WI38 (cell line): ENCODE results near the gene LCK.

Source experiments
- H3K4me3 ChIP-seq: 2 replicates; pipeline ENCODE4 v1.5.1; 2011; ENCODE audit warnings: low read depth, mild to moderate bottlenecking, control low read depth, low read length
- CTCF ChIP-seq: IDR thresholded peaks from 2 replicates; pipeline ENCODE4 v1.5.1; 2012; ENCODE audit warnings: low read depth, mild to moderate bottlenecking, control low read depth, low read length

LCK gene

DNA sequence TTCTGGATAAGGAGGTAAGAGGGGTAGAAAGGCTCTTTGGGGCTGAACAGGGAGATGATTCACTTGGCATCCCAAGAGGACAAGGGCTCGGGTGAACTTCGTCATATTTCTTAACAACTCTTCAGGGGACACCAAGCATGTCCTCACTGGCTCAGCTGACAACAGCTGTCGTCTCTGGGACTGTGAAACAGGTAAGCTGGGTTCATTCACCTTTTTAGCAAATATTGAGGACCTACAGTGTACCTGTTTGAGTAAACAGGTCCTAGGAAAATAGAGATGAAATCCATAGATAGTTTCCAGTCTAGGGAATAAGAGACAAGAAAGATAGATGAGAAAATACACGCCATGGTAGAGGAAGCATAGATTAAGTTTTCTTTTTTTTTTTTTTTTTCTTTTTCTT is 26.8 kb upstream of the LCK start:
- TF ChIP-seq CTCF, result no peak
- H3K4me3 ChIP-seq, result no peak overlapping the region

- no peak for TF ChIP-seq CTCF
These were observed 22.3 kb upstream of the LCK start for GRCh38 chr1:32228771-32229170.

GRCh38 chr1:32231843-32232432 is 19.1 kb upstream of the LCK start:
- TF ChIP-seq CTCF, result no peak
- H3K4me3 ChIP-seq, result no peak overlapping the region

More at GRCh38 chr1:32228771-32229170, 22.3 kb upstream of the LCK start:
- H3K4me3 ChIP-seq, result no peak overlapping the region

DNA sequence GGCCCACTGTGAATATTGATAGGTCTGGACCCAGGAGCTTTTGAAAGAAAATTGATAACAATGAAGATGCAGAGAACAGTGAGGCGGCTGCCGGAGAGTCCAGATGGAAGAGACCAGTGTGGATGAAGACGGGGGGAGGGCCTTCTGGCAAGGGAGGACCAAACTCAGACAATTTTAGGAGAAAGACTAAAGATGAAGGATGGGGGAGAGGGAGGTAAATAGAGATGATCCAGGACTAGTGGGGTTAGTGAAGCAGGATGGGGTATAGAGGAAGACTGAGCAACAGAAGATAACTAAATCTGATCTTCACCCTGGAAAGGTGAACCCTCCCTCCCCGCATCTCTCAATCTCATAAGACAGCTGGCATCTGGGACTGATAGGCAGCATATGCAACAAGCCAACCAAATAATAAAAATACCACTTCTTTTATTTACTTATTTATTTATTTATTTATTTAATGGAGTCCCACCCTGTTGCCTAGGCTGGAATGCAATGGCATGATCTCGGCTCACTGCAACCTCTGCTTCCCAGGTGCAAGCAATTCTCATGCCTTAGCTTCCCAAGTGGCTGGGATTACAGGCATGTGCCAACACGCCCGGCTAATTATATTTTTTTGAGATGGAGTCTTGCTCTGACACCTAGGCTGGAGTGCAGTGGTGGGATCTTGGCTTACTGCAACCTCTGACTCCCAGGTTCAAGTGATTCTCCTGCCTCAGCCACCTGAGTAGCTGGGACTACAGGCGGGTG is 18.3 kb upstream of the LCK start:
- TF ChIP-seq CTCF, result no peak
- H3K4me3 ChIP-seq, result no peak overlapping the region

DNA sequence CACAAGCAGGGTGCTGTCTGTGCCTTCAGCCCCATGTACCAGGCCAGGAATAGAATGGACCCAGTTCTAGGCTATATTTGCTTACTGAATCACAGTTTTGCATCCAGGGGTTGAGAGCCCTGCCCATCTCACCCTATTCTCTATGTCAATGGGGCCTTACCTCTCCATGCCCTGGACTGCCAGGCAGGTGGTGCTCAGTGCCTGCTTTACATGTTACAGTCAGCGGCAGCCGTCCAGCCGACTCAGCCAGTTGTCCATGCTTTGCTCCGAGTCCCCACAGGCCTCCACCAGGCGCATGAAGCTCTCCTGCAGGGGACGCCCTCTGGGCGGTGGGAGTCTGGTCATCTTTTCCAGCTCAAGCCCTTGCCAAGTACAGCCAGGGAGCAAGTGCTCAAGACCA is 16.3 kb upstream of the LCK start:
- no peak overlapping the region for H3K4me3 ChIP-seq
- TF ChIP-seq CTCF, result no peak

- H3K4me3 ChIP-seq, result no peak overlapping the region
These were observed 11.7 kb upstream of the LCK start for GRCh38 chr1:32239337-32239736.

More at GRCh38 chr1:32239337-32239736, 11.7 kb upstream of the LCK start:
- TF ChIP-seq CTCF, result no peak
